ENCODE data around the gene PCNX2. TPM values are rescaled to one million over a fixed set of nuclear protein-coding genes. Genes with fewer than 3 reads are reported as not detected.
A peak's percentile ranks its signal among the peaks of the same experiment; 100 is the strongest.

Gene PCNX2
- total RNA-seq, 1 experiment from 2014 or later = 50.8 TPM

DNA sequence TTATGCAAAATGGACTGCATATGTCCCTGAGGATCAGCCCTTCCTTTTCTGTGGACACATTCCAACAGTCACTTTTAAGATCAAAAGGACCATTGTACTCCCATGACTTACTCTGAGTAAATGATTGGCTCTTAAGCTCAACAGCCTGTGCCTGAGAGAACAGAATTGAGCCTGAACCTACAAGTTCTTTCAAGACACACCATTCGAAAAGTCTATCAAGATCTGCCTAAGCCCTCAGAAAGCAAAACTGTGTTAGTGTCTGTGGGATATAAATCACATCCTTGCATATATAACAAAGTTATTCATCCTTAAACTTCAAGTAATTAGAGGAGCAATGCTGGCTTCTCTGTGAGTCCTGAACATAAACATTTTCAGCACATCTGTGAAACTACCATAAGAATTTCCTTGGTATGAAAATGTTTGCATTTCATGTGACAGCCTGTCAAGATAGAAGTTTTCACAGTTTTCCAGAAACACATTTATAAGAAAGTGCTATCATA, 41.6 kb downstream of the PCNX2 start (continued):
- TF ChIP-seq AR (CRISPR knock-in tag; IDR thresholded peaks at IDR 0.05) (no peak), ZNF138 (CRISPR knock-in tag; conservative IDR thresholded peaks at IDR 0.05) (no peak), FOXJ3 (CRISPR knock-in tag; IDR thresholded peaks at IDR 0.05; ENCODE audit: borderline replicate concordance) (no peak), MAX (CRISPR knock-in tag; IDR thresholded peaks at IDR 0.05) (no peak), NFYB (CRISPR knock-in tag; conservative IDR thresholded peaks at IDR 0.05; ENCODE audit: low read depth) (no peak), NFE2L1 (CRISPR knock-in tag; IDR thresholded peaks at IDR 0.05) (no peak), CBFB (CRISPR knock-in tag; IDR thresholded peaks at IDR 0.05; ENCODE audit: low read depth) (no peak)
- TF ChIP-seq, protein P1, sequence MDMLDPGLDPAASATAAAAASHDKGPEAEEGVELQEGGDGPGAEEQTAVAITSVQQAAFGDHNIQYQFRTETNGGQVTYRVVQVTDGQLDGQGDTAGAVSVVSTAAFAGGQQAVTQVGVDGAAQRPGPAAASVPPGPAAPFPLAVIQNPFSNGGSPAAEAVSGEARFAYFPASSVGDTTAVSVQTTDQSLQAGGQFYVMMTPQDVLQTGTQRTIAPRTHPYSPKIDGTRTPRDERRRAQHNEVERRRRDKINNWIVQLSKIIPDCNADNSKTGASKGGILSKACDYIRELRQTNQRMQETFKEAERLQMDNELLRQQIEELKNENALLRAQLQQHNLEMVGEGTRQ (CRISPR knock-in tag; IDR thresholded peaks at IDR 0.05) = no peak

DNA sequence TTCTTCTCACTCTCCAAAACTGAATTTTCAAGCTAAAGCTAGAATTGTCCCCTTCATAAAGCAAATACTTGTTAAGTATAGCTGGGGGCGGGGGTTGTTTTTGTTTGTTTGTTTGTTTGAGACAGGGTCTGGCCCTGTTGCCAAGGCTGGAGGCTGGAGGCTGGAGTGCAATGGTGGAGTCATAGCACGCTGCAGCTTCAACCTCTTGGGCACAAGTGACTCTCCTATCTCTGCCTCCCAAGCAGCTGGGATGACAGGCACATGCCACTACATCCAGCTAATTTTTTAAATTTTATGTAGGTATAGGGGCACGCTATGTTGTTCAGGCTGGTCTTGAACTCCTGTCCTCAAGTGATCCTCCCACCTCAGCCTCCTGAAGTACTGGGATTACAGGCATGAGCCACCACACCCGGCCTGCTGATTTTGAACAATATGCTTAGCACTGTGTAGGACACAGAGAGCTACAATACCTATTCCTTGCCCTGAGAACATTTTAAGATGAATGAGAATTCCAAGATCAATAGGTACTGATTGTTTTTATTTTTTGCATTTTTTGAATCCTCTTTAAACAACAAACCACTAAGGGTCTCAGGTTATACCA, 42.2 kb downstream of the PCNX2 start:
- CTCF ChIA-PET = interaction anchor here (0.6 kb wide), 1 partner anchor 10 kb away, joined by 4 read pairs; no protein-coding TSS in a partner anchor
- no peaks in the 10 kb centered on the region for H3K9me3 Mint-ChIP-seq
- no peak for ATAC-seq
- H3K4me3 Mint-ChIP-seq = no peak overlapping the region
- H3K4me1 Mint-ChIP-seq = peaks cover 39% of the 10 kb centered on the region
- H3K27me3 Mint-ChIP-seq (ENCODE audit: low read depth) = no peaks in the 10 kb centered on the region
- no peak for DNase-seq (ENCODE audit: low spot score)
- peaks cover 56% of the 10 kb centered on the region for H3K36me3 Mint-ChIP-seq
- TF ChIP-seq, protein P2, sequence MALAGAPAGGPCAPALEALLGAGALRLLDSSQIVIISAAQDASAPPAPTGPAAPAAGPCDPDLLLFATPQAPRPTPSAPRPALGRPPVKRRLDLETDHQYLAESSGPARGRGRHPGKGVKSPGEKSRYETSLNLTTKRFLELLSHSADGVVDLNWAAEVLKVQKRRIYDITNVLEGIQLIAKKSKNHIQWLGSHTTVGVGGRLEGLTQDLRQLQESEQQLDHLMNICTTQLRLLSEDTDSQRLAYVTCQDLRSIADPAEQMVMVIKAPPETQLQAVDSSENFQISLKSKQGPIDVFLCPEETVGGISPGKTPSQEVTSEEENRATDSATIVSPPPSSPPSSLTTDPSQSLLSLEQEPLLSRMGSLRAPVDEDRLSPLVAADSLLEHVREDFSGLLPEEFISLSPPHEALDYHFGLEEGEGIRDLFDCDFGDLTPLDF (CRISPR knock-in tag; IDR thresholded peaks at IDR 0.05) = no peak
- TF ChIP-seq, protein P3, sequence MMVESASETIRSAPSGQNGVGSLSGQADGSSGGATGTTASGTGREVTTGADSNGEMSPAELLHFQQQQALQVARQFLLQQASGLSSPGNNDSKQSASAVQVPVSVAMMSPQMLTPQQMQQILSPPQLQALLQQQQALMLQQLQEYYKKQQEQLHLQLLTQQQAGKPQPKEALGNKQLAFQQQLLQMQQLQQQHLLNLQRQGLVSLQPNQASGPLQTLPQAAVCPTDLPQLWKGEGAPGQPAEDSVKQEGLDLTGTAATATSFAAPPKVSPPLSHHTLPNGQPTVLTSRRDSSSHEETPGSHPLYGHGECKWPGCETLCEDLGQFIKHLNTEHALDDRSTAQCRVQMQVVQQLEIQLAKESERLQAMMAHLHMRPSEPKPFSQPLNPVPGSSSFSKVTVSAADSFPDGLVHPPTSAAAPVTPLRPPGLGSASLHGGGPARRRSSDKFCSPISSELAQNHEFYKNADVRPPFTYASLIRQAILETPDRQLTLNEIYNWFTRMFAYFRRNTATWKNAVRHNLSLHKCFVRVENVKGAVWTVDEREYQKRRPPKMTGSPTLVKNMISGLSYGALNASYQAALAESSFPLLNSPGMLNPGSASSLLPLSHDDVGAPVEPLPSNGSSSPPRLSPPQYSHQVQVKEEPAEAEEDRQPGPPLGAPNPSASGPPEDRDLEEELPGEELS (CRISPR knock-in tag; IDR thresholded peaks at IDR 0.05) = no peak
- TF ChIP-seq GABPB1 (CRISPR knock-in tag; IDR thresholded peaks at IDR 0.05) (no peak), ZNF423 (CRISPR knock-in tag; IDR thresholded peaks at IDR 0.05) (no peak), CTCF (IDR thresholded peaks at IDR 0.05) (no peak), TEAD4 (CRISPR knock-in tag; IDR thresholded peaks at IDR 0.05) (no peak), ATF1 (CRISPR knock-in tag; IDR thresholded peaks at IDR 0.05) (no peak), JAZF1 (CRISPR knock-in tag; IDR thresholded peaks at IDR 0.05) (no peak), GRHL2 (CRISPR knock-in tag; IDR thresholded peaks at IDR 0.05; ENCODE audit: insufficient replicate concordance, severe bottlenecking) (no peak), FOXJ3 (CRISPR knock-in tag; IDR thresholded peaks at IDR 0.05; ENCODE audit: borderline replicate concordance) (no peak), TEAD1 (CRISPR knock-in tag; IDR thresholded peaks at IDR 0.05) (no peak), GTF2I (CRISPR knock-in tag; conservative IDR thresholded peaks at IDR 0.05) (no peak)
- TF ChIP-seq, protein P4, sequence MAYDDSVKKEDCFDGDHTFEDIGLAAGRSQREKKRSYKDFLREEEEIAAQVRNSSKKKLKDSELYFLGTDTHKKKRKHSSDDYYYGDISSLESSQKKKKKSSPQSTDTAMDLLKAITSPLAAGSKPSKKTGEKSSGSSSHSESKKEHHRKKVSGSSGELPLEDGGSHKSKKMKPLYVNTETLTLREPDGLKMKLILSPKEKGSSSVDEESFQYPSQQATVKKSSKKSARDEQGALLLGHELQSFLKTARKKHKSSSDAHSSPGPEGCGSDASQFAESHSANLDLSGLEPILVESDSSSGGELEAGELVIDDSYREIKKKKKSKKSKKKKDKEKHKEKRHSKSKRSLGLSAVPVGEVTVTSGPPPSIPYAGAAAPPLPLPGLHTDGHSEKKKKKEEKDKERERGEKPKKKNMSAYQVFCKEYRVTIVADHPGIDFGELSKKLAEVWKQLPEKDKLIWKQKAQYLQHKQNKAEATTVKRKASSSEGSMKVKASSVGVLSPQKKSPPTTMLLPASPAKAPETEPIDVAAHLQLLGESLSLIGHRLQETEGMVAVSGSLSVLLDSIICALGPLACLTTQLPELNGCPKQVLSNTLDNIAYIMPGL (CRISPR knock-in tag; IDR thresholded peaks at IDR 0.05) = no peak
- peak overlapping the region; percentile 72 for H3K27ac Mint-ChIP-seq
- POLR2A ChIA-PET = no interaction called here

Data from WTC11 (cell line).